Prostate gland (tissue), 2 donors: ENCODE measurements around the gene ADPRS.

Experiments
- CTCF ChIP-seq, 4 experiments: fragments of 200-600 bp in 2 of 4; fragments of 450-650 bp in 2 of 4; sonication (generic) in 2 of 4; IDR thresholded peaks; 1 replicate in 3 of 4; 2 replicates in 1 of 4; pipeline ENCODE4 v1.5.1; 2016 to 2019; ENCODE audit warnings: antibody characterized with exemption in 4 of 4, mild to moderate bottlenecking in 2 of 4, moderate library complexity in 2 of 4
- POLR2A ChIP-seq: fragments of 450-650 bp; IDR thresholded peaks from one replicate; pipeline ENCODE4 v1.6.1; 2016; ENCODE audit warnings: antibody characterized with exemption, mild to moderate bottlenecking
- POLR2AphosphoS5 ChIP-seq: sonication (generic); formaldehyde crosslinking; IDR thresholded peaks from one replicate; pipeline ENCODE4 v1.6.1; 2017; ENCODE audit warnings: antibody characterized with exemption

- TF ChIP-seq CTCF (IDR thresholded peaks at IDR 0.05) (no peak), POLR2A (no peak), POLR2AphosphoS5 (no peak)
These were observed 40.2 kb downstream of the ADPRS start for GRCh38 chr1:36128905-36129206.
